Measurements from ENCODE around the gene PURA. TPM values are rescaled to one million over a fixed set of nuclear protein-coding genes. Genes with fewer than 3 reads are reported as not detected.

Gene PURA
- total and polyA plus RNA-seq, 4 donors, result 2.8 to 14.7 (median 5.6) TPM

GRCh38 chr5:140174465-140175366 is 60.8 kb downstream of the PURA start, which contains the start of gene CYSTM1:
CYSTM1 (plus strand) TSS chr5:140175188; CDS start chr5:140194466, 19,278 bp downstream.
- TF ChIP-seq HNF4A (conservative IDR thresholded peaks at IDR 0.05) (no peak), EGR1 (IDR thresholded peaks at IDR 0.05; ENCODE audit: low read depth in 2 of 2) (no peak), REST (IDR thresholded peaks at IDR 0.05) (peak; percentile 62), NR2F2 (IDR thresholded peaks at IDR 0.05) (no peak), YY1 (IDR thresholded peaks at IDR 0.05) (peak; percentile 14), FOXA1 (IDR thresholded peaks at IDR 0.05) (no peak), TAF1 (conservative IDR thresholded peaks at IDR 0.05) (peak; percentile 89), ATF3 (IDR thresholded peaks at IDR 0.05) (no peak), FOXA2 (IDR thresholded peaks at IDR 0.05) (no peak), CTCF (IDR thresholded peaks at IDR 0.05; ENCODE audit: low read depth, low read length, missing input control) (no peak), RAD21 (IDR thresholded peaks at IDR 0.05) (no peak), JUND (IDR thresholded peaks at IDR 0.05) (no peak), SP1 (IDR thresholded peaks at IDR 0.05) (peak; percentile 59), HNF4G (IDR thresholded peaks at IDR 0.05) (no peak), ZBTB33 (IDR thresholded peaks at IDR 0.05) (no peak), RXRA (IDR thresholded peaks at IDR 0.05) (peak in 1 of 2 donors; percentile 5), MAX (IDR thresholded peaks at IDR 0.05) (no peak), GABPA (IDR thresholded peaks at IDR 0.05 in 1 of 2, conservative IDR thresholded peaks at IDR 0.05 in 1 of 2) (peak in 1 of 2 donors; percentile 80)
- WGBS, result 4% methylated on average over 61 of the region's 61 CpGs

More at GRCh38 chr5:140174465-140175366, 60.8 kb downstream of the PURA start, which contains the start of gene CYSTM1:
- Histone ChIP-seq H3K4me1 (ENCODE audit: control insufficient read depth in 4 of 4, insufficient read depth in 4 of 4, low read length in 3 of 4) (peaks cover 0 to 10% (median 5%) of the 10 kb centered on the region in 4 donors), H3K9me3 (ENCODE audit: control insufficient read depth in 4 of 4, low read length in 3 of 4) (no peaks in the 10 kb centered on the region), H3K27ac (ENCODE audit: low read depth in 1 of 2, low read length in 2 of 2) (peak within 1 kb of the TSS; percentile 96 to 98), H3K9ac (ENCODE audit: low read depth in 1 of 2, low read length in 2 of 2) (peak within 1 kb of the TSS; percentile 67 to 95), H3K4me3 (ENCODE audit: low read depth in 1 of 3, low read length in 3 of 3) (peak within 1 kb of the TSS; percentile 50 to 91 (median 84)), H3K27me3 (ENCODE audit: control insufficient read depth in 4 of 4, insufficient read depth in 4 of 4, low read length in 3 of 4) (no peaks in the 10 kb centered on the region), H3K36me3 (ENCODE audit: control insufficient read depth in 4 of 4, insufficient read depth in 3 of 4, low read depth in 1 of 4, low read length in 3 of 4) (no peaks in the 10 kb centered on the region)
- DNase-seq (ENCODE audit: low spot score), result peak; percentile 97

Other genes with a start within 250 kb of the PURA start
- gene NRG2, start 70.8 kb upstream of the PURA start, total RNA-seq, result under 1 TPM in 1 of 2 donors, not detected in 1; 0.08 TPM
- under 1 TPM in 1 of 2 donors, not detected in 1; 0.07 TPM for gene NRG2, start 70.8 kb upstream of the PURA start, polyA plus RNA-seq
- gene IGIP, start 11.8 kb downstream of the PURA start, total RNA-seq, result 10 to 100 TPM in 1 of 2 donors, 1 to 10 TPM in 1; 4.1 to 11.8 TPM
- 1 to 10 TPM; 2.3 to 3.3 TPM for gene IGIP, start 11.8 kb downstream of the PURA start, polyA plus RNA-seq
- 10 to 100 TPM in 1 of 2 donors, 1 to 10 TPM in 1; 8.1 to 15.6 TPM for gene CYSTM1, start 61.1 kb downstream of the PURA start, total RNA-seq
- gene CYSTM1, start 61.1 kb downstream of the PURA start, polyA plus RNA-seq, result 10 to 100 TPM; 31.1 to 45.7 TPM
- gene PFDN1, start 189.0 kb downstream of the PURA start, total RNA-seq, result 10 to 100 TPM; 14.0 to 21.8 TPM
- gene PFDN1, start 189.0 kb downstream of the PURA start, polyA plus RNA-seq, result 10 to 100 TPM; 19.6 to 30.8 TPM
- 1 to 10 TPM in 1 of 2 donors, under 1 TPM in 1; 0.65 to 1.0 TPM for gene HBEGF, start 232.5 kb downstream of the PURA start, total RNA-seq
- gene HBEGF, start 232.5 kb downstream of the PURA start, polyA plus RNA-seq, result under 1 TPM; 0.60 to 0.90 TPM
- not detected for gene SLC4A9, start 246.1 kb downstream of the PURA start, total RNA-seq
- not detected for gene SLC4A9, start 246.1 kb downstream of the PURA start, polyA plus RNA-seq

Measured in liver (tissue), 9 donors.